MCF 10A (cell line): ENCODE measurements around the gene DNAJC17. TPM values are rescaled to one million over a fixed set of nuclear protein-coding genes. Genes with fewer than 3 reads are reported as not detected.

Experiments used
- BruUV-seq: library from RNA; stranded (reverse); fragments of 400-500 nt; replicated peaks from 2 replicates; lab custom pipeline; 2021; lab: Mats Ljungman, UMichigan
- CTCF ChIA-PET: fragments of 300-600 bp; sonication (Branson Sonifier 250); formaldehyde crosslinking; extraction: SDS; loops from one replicate; lab custom pipeline; 2021; ENCODE audit warnings: antibody characterized with exemption, inconsistent platforms; lab: Yijun Ruan, JAX
- POLR2A ChIA-PET: fragments of 300-600, 350-650 bp; sonication (Branson Sonifier 250); formaldehyde crosslinking; extraction: SDS; loops from one replicate; lab custom pipeline; 2020; ENCODE audit warnings: antibody characterized with exemption, inconsistent platforms; lab: Yijun Ruan, JAX
- DNase-seq: peaks from one replicate; pipeline ENCODE4 v3.0.0-alpha.2; 2018; ENCODE audit not compliant: unreplicated experiment
- H3K27ac Mint-ChIP-seq: one replicate; pipeline ENCODE4 v1.8.0; 2022; ENCODE audit warnings: mild to moderate bottlenecking, low read depth, mixed read lengths; ENCODE audit not compliant: unreplicated experiment
- H3K27me3 Mint-ChIP-seq: one replicate; pipeline ENCODE4 v1.8.0; 2022; ENCODE audit warnings: mixed read lengths; ENCODE audit not compliant: insufficient read depth, unreplicated experiment
- H3K36me3 Mint-ChIP-seq: one replicate; pipeline ENCODE4 v1.8.0; 2022; ENCODE audit warnings: mild to moderate bottlenecking, moderate library complexity, mixed read lengths; ENCODE audit not compliant: insufficient read depth, unreplicated experiment
- H3K4me1 Mint-ChIP-seq: one replicate; pipeline ENCODE4 v1.8.0; 2022; ENCODE audit warnings: mixed read lengths; ENCODE audit not compliant: insufficient read depth, unreplicated experiment
- H3K4me3 Mint-ChIP-seq: one replicate; pipeline ENCODE4 v1.8.0; 2022; ENCODE audit warnings: mild to moderate bottlenecking, moderate library complexity, mixed read lengths; ENCODE audit not compliant: unreplicated experiment
- H3K9me3 Mint-ChIP-seq: one replicate; pipeline ENCODE4 v1.8.0; 2022; ENCODE audit warnings: mixed read lengths; ENCODE audit not compliant: unreplicated experiment
- CTCF ChIP-seq: fragments of 200-600 bp; IDR thresholded peaks from one replicate; pipeline ENCODE4 v1.8.0; 2022; ENCODE audit warnings: antibody characterized with exemption, mild to moderate bottlenecking; ENCODE audit not compliant: unreplicated experiment
- intact Hi-C: fragments of 100-400 bp; cut with micrococcal nuclease; formaldehyde crosslinking; loops from 2 replicates; pipeline ENCODE4 v1.14.1; 2022
- total RNA-seq: library from RNA; stranded (reverse); gene quantifications from 2 replicates; pipeline ENCODE4 v1.2.3, GENCODE V29; 2022

The DNAJC17 gene
- total RNA-seq, 1 experiment from 2014 or later = 55.1 TPM

- no peak for TF ChIP-seq CTCF
- no peaks in the 10 kb centered on the region for H3K9me3 Mint-ChIP-seq
- peak; percentile 96 for DNase-seq
- ChIA-PET CTCF (interaction anchor here (0.6 to 1.9 kb wide), 18 partner anchors 8 to 251 kb away, joined by 3 to 11 read pairs (median 3); partner anchors contain the start of gene RHOV), POLR2A (interaction anchor here (0.6 to 3.1 kb wide), 25 partner anchors 7 to 676 kb away, joined by 3 to 30 read pairs (median 5); partner anchors contain the start of genes DNAJC17, RAD51, RPUSD2 and SPINT1)
- peaks cover 48% of the 10 kb centered on the region for H3K4me1 Mint-ChIP-seq
- intact Hi-C loops = loop anchor here (2.0 to 10.0 kb wide), 2 partner anchors 23 to 175 kb away; partner anchors contain the start of gene KNL1
- peaks cover 62% of the 10 kb centered on the region for H3K36me3 Mint-ChIP-seq
- H3K4me3 Mint-ChIP-seq = peak within 1 kb of the TSS; percentile 64
- H3K27ac Mint-ChIP-seq = peak within 1 kb of the TSS; percentile 84
- no peaks in the 10 kb centered on the region for H3K27me3 Mint-ChIP-seq
- no TSS peak for BruUV-seq
Measured at GRCh38 chr15:40769274-40770146, 37.8 kb downstream of the DNAJC17 start, which contains the start of gene C15orf62. C15orf62 (plus strand) TSS chr15:40769980; CDS start chr15:40770496, 516 bp downstream.

GRCh38 chr15:40768521-40769273, 38.6 kb downstream of the DNAJC17 start:
- H3K4me1 Mint-ChIP-seq = peaks cover 48% of the 10 kb centered on the region
- H3K27ac Mint-ChIP-seq = peak overlapping the region; percentile 84
- intact Hi-C loops = loop anchor here (2.0 to 10.0 kb wide), 2 partner anchors 22 to 174 kb away; partner anchors contain the start of gene KNL1
- H3K9me3 Mint-ChIP-seq = no peaks in the 10 kb centered on the region
- CTCF ChIA-PET = interaction anchor here (0.5 to 1.9 kb wide), 12 partner anchors 8 to 170 kb away, joined by 3 to 11 read pairs (median 3); partner anchors contain the start of gene RHOV
- TF ChIP-seq CTCF = no peak
- BruUV-seq = no TSS peak
- H3K36me3 Mint-ChIP-seq = peaks cover 55% of the 10 kb centered on the region
- H3K27me3 Mint-ChIP-seq = no peaks in the 10 kb centered on the region
- POLR2A ChIA-PET = interaction anchor here (0.7 to 3.1 kb wide), 17 partner anchors 8 to 515 kb away, joined by 3 to 30 read pairs (median 6); partner anchors contain the start of genes DNAJC17, RAD51, RPUSD2 and SPINT1
- no peak for DNase-seq
- peak overlapping the region; percentile 64 for H3K4me3 Mint-ChIP-seq

- intact Hi-C loops = loop anchor here (2.0 to 10.0 kb wide), 2 partner anchors 21 to 173 kb away; partner anchors contain the start of gene KNL1
- H3K9me3 Mint-ChIP-seq = no peaks in the 10 kb centered on the region
- no peaks in the 10 kb centered on the region for H3K27me3 Mint-ChIP-seq
- peaks cover 48% of the 10 kb centered on the region for H3K4me1 Mint-ChIP-seq
- ChIA-PET POLR2A (interaction anchor here (0.7 to 3.0 kb wide), 6 partner anchors 8 to 516 kb away, joined by 3 to 30 read pairs (median 4); partner anchors contain the start of genes RAD51, SPINT1 and VPS18), CTCF (interaction anchor here (0.7 to 3.0 kb wide), 4 partner anchors 14 to 106 kb away, joined by 3 to 22 read pairs (median 5); partner anchors contain the start of gene RHOV)
- no peak overlapping the region for H3K27ac Mint-ChIP-seq
- H3K36me3 Mint-ChIP-seq = peaks cover 58% of the 10 kb centered on the region
- H3K4me3 Mint-ChIP-seq = no peak overlapping the region
- DNase-seq = no peak
- BruUV-seq = no TSS peak
- TF ChIP-seq CTCF = no peak
Measured at GRCh38 chr15:40767838-40768500, 39.3 kb downstream of the DNAJC17 start.
